Endothelial cell (in vitro differentiated cells): ENCODE data around the gene RAB40B. TPM values are rescaled to one million over a fixed set of nuclear protein-coding genes. Genes with fewer than 3 reads are reported as not detected.

Experiments
- DNase-seq: peaks from one replicate; pipeline ENCODE4 v3.0.0; 2021; ENCODE audit warnings: low spot score
- H3K27ac Mint-ChIP-seq: one replicate; pipeline ENCODE4 v1.8.0; 2021; ENCODE audit warnings: mixed read lengths, inconsistent platforms; ENCODE audit not compliant: unreplicated experiment
- H3K27me3 Mint-ChIP-seq: one replicate; pipeline ENCODE4 v1.8.0; 2021; ENCODE audit warnings: mild to moderate bottlenecking, moderate library complexity, mixed read lengths, inconsistent platforms; ENCODE audit not compliant: unreplicated experiment
- H3K36me3 Mint-ChIP-seq: one replicate; pipeline ENCODE4 v1.8.0; 2021; ENCODE audit warnings: mild to moderate bottlenecking, low read depth, mixed read lengths, inconsistent platforms; ENCODE audit not compliant: unreplicated experiment
- H3K4me1 Mint-ChIP-seq: one replicate; pipeline ENCODE4 v1.8.0; 2021; ENCODE audit warnings: mild to moderate bottlenecking, mixed read lengths, inconsistent platforms; ENCODE audit not compliant: unreplicated experiment
- H3K4me3 Mint-ChIP-seq: one replicate; pipeline ENCODE4 v1.8.0; 2021; ENCODE audit warnings: mild to moderate bottlenecking, mixed read lengths, inconsistent platforms; ENCODE audit not compliant: unreplicated experiment
- H3K9me3 Mint-ChIP-seq: one replicate; pipeline ENCODE4 v1.8.0; 2021; ENCODE audit warnings: mixed read lengths, inconsistent platforms; ENCODE audit not compliant: unreplicated experiment
- total RNA-seq: library from RNA; stranded (reverse); fragmentation: NEBNext Ultra II Directional; extraction: Animal tissue kit (Norgen Biotek cat#: 25700); gene quantifications from one replicate; pipeline ENCODE4 v1.2.1, GENCODE V29; 2021; ENCODE audit not compliant: unreplicated experiment
- TF ChIP-seq, protein P1 (sequence below): fragments of 200-600 bp; sonication (generic); IDR thresholded peaks from one replicate; pipeline ENCODE4 v1.5.0; 2021; ENCODE audit warnings: antibody characterized with exemption; ENCODE audit not compliant: unreplicated experiment

The RAB40B gene
- total RNA-seq, 1 donor from 2014 or later = 6.7 TPM

DNA sequence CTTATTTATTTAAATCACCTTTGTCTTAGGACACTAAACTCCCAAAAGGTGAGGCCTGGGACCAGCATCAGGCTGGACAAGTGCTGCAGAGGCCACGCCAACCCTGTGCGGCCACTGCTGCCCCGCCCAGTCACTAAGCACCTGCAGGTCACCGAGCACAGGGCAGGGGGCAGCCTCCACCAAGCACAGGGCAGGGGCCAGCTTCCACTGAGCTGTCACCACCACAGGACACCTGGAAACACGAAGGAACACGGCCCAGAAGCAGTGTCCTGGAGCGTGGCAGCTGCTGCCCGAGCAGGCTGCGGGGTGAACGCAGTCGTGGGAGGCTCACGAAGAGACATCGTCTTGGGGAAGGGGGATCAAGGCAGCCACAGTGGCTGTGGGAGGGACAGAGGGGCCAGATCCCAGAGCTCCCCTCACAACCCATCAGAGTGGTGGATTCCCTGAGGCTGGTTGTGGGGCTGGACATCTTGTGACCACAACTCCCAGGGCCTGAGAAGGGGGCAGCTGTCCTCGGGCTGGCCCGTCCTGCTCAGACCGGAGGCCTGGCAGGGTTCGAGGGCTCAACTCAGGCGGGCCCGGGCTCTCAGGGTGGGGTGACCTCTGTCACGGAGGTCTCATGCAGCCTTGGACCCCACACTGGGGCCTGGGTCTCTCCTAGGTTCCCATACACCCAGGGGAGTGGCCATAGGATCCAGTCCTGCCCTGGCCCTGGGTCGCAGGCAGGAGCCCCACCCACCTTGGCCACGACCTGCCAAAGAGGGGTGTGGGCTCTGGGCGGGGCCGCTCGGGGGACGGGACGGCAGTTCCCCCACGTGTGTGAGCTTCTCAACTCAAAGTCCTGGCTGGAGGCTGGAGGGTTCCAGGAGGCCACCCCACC is 18.7 kb downstream of the RAB40B start:
- Mint-ChIP-seq H3K27ac (no peak overlapping the region), H3K36me3 (no peaks in the 10 kb centered on the region), H3K4me3 (no peak overlapping the region), H3K4me1 (no peaks in the 10 kb centered on the region), H3K27me3 (no peaks in the 10 kb centered on the region), H3K9me3 (peaks cover 5% of the 10 kb centered on the region)
- TF ChIP-seq, protein P1, sequence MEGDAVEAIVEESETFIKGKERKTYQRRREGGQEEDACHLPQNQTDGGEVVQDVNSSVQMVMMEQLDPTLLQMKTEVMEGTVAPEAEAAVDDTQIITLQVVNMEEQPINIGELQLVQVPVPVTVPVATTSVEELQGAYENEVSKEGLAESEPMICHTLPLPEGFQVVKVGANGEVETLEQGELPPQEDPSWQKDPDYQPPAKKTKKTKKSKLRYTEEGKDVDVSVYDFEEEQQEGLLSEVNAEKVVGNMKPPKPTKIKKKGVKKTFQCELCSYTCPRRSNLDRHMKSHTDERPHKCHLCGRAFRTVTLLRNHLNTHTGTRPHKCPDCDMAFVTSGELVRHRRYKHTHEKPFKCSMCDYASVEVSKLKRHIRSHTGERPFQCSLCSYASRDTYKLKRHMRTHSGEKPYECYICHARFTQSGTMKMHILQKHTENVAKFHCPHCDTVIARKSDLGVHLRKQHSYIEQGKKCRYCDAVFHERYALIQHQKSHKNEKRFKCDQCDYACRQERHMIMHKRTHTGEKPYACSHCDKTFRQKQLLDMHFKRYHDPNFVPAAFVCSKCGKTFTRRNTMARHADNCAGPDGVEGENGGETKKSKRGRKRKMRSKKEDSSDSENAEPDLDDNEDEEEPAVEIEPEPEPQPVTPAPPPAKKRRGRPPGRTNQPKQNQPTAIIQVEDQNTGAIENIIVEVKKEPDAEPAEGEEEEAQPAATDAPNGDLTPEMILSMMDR = no peak
- DNase-seq = no peak

GRCh38 chr17:82678265-82678891 is 20.1 kb downstream of the RAB40B start:
- Mint-ChIP-seq H3K9me3 (peaks cover 5% of the 10 kb centered on the region), H3K36me3 (no peaks in the 10 kb centered on the region), H3K27me3 (no peaks in the 10 kb centered on the region), H3K4me1 (no peaks in the 10 kb centered on the region), H3K27ac (no peak overlapping the region), H3K4me3 (no peak overlapping the region)
- TF ChIP-seq, protein P1 = no peak
- no peak for DNase-seq

DNA sequence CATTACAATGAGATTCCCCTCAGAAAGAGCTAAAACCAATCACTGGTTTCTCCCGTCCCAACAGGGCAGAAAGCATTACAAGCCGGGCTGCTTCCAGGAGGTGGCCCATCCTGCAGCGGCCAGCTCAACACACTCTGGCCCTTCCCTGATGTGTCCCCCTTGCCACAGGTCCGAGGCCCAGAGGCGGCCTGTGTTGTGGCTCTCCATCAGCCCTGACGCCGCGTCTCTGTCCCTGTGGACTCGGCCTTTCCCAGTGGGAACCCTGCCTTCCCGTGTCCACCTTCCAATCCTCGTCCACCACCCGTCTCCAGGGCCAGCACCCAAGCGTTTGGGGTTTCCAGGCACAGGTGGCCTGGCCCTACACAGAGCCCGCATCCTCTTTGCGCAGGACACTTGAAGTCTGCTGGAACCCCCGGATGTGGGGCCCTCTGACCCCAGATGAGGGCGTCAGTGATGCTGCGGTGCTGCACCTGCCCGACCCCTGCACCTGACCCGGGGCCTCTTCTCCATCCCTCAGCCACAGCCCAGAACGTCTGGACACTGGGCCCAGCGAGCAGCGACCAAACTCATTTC is 21.1 kb downstream of the RAB40B start:
- no peaks in the 10 kb centered on the region for H3K36me3 Mint-ChIP-seq
- H3K4me1 Mint-ChIP-seq = no peaks in the 10 kb centered on the region
- TF ChIP-seq, protein P1 = no peak
- H3K27ac Mint-ChIP-seq = no peak overlapping the region
- H3K4me3 Mint-ChIP-seq = no peak overlapping the region
- no peak for DNase-seq
- H3K9me3 Mint-ChIP-seq = peaks cover 5% of the 10 kb centered on the region
- no peaks in the 10 kb centered on the region for H3K27me3 Mint-ChIP-seq

- no peak for DNase-seq
- Mint-ChIP-seq H3K27ac (no peak overlapping the region), H3K27me3 (peaks cover 2% of the 10 kb centered on the region), H3K4me1 (no peaks in the 10 kb centered on the region), H3K36me3 (peaks cover 4% of the 10 kb centered on the region), H3K9me3 (no peaks in the 10 kb centered on the region), H3K4me3 (no peak overlapping the region)
- TF ChIP-seq, protein P1 = no peak
Observed at GRCh38 chr17:82675476-82676245, 22.8 kb downstream of the RAB40B start.
